Measurements from ENCODE around the gene IFNG-AS1.

IFNG-AS1 gene

DNA sequence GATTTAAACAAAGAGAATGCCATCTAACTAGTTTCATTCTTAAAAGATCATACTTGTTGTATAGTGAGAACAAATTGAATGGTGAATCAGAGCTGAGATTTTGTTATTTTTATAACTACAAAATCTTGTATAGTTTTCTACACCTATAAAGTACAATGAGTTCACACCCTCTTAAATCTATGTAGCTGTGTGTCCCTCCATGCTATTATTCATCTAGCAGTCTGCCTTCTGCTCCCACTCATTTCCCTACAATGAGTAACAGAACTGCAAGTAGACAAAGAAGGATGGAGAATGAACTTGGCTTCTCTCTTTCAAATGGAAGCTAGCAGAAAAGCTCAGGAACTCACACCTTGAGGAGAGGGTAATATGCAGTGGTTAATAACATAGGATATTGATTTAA lies 7.1 kb downstream of the IFNG-AS1 start:
- DNase-seq, result no peak

DNA sequence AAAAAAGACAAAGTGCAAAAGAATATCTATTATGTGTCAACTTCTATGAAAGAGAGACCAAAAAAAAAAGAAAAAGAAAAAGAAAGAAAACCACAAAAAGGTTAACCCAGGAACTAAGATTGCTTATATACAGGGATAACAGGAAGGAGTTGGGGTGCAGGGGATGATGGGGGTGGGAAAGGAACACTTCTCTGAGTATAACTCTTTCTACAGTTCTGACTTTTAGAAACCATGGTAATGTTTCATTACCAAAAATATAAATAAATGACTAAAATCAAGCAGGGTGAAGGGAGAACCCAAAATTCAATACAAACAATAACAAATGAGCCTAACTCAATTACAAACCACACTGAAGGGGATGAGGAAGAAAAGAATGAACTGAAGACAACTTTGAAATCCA lies 9.1 kb downstream of the IFNG-AS1 start:
- no peak for DNase-seq

DNA sequence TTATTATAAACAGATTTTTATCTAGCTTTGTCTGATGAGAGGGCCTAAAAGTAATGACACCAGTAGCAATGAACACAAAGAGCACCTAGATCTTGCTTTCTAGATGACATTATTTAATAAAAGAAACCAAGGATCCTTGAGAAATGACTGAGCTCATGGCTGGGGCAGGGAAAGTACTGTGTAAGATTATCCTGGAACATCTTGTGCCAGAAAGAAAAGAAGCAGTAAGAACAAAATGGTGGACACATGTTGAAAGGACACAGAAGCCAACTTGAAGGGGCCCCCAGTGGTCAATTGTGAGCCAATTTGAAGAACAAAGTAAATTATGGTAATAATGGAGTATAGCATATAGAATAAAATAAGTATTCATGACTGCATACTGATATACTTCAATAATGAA lies 10.0 kb downstream of the IFNG-AS1 start:
- DNase-seq, result no peak

DNA sequence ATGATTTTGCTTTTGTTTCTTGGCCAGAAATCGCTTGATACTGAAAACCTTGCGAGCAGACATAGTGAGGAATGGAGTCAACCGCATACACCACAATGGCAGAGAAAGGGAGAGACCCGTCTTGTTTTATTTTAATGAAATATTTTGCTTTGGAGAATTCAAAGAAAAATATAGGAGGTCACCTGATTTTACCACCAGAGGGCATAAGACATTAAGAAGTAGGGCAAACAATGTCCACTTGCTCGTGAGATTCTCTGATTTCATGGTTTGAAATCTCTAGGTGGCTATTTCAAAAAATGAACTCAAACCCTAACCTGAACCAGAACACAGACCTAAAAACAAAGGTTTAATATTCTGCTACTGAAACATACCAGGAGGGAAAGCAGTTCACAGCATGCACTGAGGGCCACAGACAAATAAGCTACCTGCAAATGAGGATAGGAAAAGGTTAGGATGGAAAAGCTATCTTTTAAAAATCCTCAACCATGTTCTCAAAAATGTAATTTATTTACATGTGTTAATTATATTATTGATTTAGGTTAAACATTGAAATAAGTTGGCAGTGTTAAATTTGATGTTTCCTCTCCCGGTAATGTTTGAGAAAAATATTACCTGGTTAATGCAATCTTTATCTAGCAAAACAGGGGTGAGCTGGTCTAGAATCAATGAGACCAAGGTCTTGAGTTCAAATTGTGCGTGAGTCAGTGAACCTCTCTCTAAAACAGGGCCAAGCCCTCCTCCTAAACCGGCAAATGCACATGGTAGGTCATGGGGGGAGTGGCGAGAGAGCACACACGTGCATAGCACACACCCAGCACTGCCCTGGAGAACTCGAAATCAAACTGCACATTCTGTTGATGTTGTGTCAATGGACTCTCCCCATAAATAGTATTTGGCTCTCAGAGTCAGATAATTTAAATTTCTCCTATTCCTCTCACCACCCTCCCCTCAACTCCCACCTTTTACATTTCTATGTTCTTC lies 12.5 kb downstream of the IFNG-AS1 start:
- DNase-seq, result no peak

DNA sequence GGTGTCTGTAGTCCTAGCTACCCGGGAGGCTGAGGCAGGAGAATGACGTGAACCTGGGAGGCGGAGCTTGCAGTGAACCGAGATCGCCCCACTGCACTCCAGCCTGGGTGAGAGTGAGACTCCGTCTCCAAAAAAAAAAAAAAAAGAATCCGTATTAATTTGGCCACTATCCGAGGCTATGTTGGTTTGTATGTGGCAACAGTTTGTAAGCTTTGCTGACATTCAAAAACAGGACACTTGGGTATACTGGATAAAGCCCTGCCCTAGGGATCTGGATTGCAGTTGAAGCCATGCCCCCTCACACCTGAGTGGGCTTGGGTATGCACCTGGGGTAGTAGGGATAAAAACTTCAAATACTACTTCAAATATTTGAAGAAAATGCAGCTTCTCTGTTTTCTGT lies 14.5 kb downstream of the IFNG-AS1 start:
- no peak for DNase-seq

DNA sequence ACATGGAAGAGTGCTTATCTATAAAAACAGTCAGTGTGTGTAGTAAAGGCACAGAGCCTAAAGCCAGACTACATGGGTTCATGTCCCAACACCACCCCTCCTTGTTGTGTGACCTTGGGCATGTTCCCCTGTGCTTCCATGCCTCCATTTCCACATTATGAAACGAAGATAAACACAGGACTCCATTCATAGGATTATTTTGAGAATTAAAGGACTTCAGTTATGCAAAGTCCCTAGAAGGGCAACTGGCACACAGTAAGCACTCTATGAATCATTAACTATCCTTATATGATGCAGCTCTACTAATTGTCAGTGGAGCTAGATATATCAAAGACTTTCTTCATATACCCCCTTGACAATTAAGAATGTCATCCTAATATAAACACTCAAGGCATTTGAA lies 17.8 kb downstream of the IFNG-AS1 start:
- DNase-seq, result no peak

DNA sequence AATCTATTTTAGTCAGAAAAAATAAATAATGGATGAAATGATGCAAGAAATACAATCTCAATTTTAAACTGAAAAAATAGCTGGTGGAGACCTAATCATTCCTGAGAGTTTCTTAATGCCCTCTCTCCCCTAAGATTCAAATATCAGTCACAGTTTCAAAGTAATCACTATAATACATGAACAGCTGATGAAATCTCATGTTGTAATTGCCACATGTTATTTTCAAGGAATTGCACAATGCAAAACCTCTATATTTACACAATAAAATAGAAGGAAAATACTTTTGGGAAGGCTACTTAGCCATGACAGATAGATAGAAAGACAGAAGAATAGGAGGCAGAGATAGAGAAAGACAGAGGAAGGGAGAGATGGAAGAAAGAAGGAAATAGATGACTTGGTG lies 18.2 kb downstream of the IFNG-AS1 start:
- no peak for DNase-seq

DNA sequence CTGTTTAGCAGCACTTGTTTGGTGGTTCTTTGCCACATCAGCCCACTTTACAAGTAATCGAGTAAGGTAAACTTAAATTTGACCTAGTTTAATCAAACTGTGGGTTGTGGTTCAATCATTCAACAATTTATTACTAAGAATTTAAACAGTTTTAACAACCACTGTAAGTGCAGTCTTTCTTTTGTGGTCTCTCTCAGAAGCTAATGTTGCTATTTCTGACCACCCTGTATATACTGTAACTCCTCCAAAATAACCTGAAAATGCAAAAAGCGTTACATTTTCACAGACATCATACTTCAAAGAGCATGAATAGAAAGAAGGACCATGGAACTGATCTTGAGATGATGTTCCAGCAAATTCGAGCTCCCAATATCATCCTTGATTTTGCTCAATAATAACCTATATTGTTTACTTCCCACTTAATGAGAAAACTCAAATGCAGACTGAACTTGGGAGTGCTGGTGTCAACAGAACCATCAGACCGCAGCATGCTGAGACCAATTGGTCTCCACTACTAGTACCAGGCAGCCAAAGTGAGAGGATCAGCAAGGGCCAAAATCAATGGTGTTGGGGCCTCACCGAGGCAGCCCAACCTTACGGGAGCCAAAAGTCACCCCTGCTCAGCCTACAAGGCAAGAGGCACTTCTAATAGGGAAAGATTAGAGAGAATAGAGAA lies 22.1 kb downstream of the IFNG-AS1 start:
- DNase-seq, result no peak

DNA sequence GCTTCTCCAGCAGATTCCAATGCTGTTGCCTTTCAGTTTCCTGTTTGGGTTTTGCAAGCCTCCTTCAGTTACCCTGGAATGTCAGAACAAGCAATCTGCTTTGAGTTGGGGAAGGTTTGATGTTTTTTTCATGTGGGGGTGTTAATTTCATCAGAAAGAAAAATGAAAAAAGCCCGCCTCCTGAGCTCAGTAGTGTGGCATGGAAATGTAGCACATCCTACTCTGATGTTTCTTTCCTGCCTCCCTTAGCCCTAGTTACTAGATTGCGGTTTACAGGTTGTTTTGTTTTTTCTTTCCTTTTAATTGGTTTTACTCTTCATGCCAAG lies 22.6 kb downstream of the IFNG-AS1 start:
- no peak for DNase-seq

DNA sequence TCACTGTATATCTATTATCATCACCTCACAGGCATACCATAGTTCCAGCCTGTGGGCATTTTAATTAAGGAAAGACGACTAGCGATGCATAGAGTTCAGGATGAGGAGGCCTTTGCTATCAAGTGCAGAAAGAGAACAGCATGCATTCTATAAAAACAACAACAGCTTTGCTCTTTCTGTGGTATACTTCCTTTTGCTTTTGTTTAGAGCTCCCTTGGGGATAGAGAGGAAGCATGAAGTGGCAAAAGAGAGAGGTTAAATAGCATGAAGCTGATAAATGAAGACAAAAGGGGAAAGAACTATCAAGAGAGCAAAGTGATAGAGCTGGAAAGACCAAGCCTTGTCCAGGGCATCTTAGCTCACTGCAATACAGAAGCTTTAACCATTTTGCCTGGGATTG lies 23.5 kb downstream of the IFNG-AS1 start:
- DNase-seq, result no peak

DNA sequence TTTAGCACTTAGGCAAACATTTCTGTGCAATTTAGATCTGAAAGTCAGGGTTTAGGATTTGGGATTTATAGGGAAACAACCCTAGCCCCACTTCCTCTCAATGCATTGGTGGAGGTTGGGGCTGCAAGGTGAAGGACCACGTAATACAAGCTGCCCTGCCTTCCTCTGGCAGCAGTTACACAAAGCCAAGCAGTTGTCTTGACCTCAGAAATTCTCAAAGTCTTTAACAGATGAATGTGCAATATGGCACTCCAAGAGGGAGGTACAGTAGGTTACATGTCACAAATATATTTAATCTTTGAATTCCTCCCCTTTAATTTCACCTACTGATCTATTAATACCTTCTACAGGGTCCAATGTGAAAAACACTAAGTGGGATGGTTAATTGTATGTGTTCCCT lies 23.9 kb downstream of the IFNG-AS1 start:
- no peak for DNase-seq

DNA sequence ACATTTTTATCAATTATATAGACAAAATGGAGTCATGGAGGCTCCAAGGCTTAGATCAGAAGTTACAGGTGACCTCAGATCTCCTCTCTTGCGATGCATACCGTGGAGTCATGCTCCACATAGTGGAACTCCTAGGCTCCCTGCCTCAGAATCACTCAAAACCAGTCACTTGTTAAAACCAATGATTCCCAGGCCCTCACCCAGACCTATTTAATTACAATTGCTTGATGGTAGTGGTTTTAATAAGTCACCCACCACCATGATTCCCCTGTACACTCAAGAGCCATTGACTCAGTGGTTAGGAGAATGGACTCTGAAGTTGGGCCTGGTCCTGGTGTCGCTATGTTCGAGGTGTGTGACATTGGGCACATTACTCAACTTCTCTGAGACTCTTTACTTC lies 26.9 kb downstream of the IFNG-AS1 start:
- DNase-seq, result no peak

DNA sequence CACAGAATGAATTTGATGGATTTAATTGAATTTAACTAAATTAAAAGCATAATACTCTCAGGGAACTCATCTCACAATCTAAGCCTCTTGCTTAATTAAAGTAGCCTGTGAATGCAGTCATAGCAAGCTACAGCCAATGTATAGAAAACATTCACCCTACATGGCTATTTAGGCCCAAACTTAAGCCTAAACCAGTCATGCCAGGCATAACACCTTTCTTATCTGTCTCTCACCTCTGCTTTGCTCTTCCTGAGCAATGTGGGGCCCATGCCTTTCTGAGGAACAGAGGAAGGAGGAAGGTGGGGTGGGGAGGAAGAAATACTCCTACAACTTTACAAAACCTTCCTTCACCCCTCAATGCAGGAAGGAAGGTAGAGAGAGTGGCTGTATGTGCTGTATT lies 29.1 kb downstream of the IFNG-AS1 start:
- DNase-seq, result no peak

DNA sequence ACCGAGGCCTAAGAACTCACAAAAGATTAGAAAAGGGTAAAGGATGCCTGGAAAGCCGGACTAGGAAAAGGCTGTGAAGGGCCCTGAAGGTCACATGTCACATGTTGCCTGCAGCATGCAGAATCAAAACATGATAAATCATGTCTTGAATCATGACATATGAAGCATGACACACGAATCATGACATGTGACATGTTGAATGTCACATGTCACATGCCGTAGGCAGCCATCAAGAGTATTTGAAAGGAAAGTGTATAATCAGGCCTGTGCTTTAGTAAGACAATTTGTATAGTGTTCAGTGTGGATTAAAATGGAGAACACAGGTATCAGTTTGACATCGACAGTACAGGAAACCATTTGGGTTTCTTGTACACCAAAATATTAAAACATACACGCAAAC lies 30.8 kb downstream of the IFNG-AS1 start:
- no peak for DNase-seq

DNA sequence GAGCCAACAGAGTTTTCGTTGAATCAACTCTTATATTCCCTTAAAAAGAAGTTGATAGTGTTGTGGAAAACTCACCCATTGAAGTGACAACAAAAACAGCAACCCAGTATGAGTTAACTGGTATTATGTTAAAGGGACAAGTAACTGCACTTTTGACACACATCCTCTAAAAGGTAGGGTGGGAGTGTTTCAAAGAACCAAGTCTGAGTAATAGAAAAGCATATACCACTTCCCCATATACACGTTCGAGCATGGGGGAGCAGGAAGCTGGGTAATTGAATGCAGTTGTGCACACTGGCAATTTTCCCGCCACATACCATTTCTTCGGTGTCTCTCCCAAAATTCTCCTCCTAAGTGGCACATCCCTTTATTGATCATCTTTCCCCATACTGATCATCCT lies 31.5 kb downstream of the IFNG-AS1 start:
- no peak for DNase-seq

DNA sequence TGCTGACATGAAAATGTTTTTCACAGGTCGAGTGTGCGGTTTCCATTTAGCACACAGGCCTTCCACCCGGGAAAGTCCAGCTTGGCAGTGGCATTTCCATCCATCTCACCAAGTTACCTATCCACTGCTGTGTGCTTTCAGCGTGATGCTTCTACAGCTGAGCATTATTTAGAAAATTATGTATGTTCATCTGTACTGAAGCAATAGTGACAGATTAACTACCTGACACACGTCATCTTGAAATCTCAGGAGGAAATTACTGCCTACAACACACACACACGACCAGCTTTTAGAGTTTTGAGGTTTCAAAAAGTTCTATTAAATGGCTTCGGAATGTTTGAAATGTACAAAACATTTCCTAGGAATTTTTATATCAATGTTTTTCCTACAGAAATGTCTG lies 39.4 kb downstream of the IFNG-AS1 start:
- DNase-seq, result no peak

DNA sequence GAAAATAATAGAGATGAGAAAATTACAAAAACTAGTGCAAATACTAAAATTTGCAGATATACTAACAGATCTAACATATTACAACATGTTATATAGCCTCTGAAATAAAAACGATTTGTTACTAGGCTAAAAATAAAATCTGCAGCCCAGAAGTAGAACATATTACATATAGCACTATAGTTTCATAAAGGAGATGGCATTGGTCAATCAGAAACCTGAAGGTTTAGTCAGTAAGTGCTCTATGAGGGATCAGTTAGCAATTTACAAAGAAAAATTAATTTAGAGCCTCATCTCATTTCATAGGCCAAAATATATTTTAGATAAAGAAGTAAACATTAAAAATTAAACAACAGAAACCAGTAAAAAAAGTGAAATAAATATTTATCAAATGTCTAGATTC lies 41.0 kb downstream of the IFNG-AS1 start:
- no peak for DNase-seq

DNA sequence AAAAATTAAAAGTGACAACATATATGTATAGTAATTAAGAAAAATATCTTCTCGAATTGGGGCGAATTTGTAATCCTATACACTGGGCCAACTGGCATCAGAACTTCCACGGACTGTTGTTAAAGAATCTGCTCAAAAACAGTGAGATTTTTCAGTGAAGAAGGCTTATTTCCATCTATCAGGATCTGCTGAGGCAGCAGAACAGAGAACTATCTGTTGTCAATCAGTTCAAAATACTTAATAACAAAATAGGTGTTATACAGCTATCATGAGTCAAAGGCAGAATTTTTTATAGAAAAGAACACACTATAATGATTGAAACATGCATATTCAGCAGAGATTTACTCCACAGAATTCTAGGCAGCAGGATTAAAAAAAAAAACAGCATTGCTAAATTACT lies 41.9 kb downstream of the IFNG-AS1 start:
- no peak for DNase-seq

DNA sequence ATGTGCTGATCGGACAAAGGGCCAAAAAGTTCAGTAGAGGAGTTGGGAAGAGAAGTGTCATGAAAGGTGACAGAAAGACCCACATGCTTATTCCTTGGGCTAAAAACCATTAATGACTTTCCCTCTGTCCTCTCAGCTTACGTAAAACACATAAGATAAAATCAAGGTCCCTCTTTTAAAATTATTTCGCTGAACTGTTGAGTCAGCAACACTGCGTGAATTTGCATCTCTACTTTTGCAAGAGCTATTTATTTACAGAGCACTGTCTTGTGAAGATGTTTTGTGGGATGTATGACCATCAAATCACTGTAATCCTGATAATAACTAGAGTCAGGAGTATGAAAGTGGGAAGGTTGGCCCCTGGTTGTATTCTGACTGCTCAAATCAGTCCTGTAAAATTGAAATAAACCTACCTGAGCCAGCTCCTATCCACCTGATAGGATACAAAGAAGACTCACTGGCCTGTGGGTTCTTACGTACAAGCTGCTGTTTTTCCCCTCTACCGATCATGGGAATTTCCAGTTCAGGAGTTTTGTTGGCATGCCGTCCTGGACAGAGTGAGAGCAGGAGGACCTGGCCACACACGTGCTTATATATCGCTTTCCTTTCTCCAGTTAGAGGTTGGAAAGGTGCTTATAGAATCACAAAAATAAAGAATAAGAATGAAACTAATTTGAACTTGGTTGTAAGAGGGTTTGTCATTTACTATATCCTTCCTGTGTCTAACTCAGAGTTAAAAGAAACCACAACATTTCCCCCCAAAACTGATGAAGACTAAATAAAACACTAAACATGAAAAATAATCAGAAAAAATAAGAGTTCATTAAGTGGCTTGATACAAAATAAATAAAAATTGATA lies 42.9 kb downstream of the IFNG-AS1 start:
- no peak for DNase-seq

DNA sequence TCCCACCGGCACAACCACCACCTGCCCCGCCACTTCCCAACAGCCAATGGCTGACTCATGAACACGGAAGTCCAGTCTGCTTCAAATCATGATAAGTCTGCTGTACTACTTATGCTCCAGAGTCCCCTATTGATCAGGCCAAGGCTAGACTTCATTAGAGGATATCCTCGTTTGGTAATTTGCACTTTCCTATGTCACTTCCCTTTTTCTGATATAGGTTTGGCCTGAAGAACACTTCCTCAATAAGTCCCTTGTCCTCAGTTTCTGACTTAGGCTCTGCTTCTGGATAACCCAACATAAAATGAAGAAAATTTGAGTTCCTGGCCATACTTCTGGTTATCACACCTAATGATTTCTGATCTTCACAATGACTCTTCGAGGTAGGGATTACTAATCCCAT lies 45.3 kb downstream of the IFNG-AS1 start:
- no peak for DNase-seq

DNA sequence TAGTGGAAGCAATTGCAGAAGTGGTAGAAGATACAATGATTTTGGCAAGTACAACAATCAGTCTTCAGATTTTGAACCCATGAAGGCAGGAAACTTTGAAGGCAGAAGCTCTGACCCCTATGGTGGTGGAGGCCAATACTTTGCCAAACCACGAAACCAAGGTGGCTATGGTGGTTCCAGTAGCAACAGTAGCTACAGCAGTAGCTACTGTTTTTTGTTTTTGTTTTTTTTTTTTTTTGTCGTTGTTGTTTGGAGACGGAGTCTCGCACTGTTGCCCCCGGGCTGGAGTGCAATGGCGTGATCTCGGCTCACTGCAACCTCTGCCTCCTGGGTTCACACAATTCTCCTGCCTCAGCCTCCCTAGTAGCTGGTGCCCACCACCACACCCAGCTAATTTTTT lies 47.4 kb downstream of the IFNG-AS1 start:
- no peak for DNase-seq

DNA sequence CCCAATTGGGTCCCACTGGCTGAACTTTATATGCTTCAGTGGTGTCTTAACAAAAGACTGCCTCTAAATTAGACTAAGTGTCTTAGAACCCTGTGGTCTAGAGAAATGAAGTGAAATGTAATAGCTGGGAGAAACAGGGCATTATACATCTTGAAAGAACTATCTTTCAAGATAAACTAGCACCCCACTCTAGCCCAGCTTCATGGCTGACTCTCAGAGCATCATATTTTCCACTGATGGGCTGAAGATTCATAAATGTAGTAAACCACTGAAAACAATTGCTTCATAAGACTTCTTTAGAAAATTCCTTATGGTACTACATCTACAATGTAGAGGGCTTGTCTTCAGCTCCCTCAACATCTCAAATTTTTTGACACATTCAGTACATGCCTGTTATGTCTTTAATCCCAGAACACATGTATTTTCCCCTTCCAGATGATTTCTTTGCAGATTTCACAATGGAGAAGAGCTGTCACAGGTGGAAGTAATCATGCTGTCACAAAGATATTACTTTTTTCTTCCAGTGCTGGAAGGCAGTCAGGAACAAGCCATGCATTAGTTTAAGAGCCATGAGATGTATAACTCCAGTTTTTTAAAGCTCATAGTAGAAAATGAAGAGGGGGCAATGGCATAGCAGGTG lies 48.5 kb downstream of the IFNG-AS1 start:
- DNase-seq, result no peak

DNA sequence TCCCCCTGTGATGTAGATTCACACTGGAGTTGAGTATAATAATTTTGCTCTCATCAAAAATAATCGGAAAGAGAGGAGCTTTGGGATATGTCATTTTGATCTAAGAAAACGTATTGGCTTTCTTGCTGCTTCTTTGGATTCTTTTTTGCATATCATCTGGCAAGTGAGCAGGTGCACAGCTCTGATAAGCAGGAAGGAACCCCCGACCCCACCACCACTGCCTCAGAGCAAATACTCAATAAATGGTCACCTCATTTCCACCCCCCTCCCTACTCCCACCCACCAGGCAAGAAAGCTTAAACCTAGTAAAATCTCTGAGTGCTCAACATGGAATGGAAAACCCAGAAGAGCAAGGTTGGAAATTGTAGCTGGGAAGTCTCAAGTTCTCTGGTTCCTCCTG lies 49.4 kb downstream of the IFNG-AS1 start:
- DNase-seq, result no peak
